RWPE2 (cell line): ENCODE results near the gene PRTG.
"Not testable (repeated sequence)": the region's sequence is repeated elsewhere in the genome, so short reads cannot be mapped to it uniquely, and the experiment has no call there.

Experiments
- ATAC-seq: fragments of 200-7000 bp; cut with Tn5 transposase; 3 replicates; pipeline ENCODE4 v1.9.1; 2021; ENCODE audit warnings: low read depth
- DNase-seq: peaks from one replicate; pipeline ENCODE4 v3.0.0-alpha.2; 2020; ENCODE audit warnings: low spot score
- H3K27ac ChIP-seq: fragments of 450-650 bp; 2 replicates; pipeline ENCODE4 v1.5.1; 2017; ENCODE audit warnings: mild to moderate bottlenecking; ENCODE audit not compliant: poor library complexity, severe bottlenecking
- H3K27me3 ChIP-seq: fragments of 250-450 bp; sonication (Bioruptor Pico); 2 replicates; pipeline ENCODE4 v1.5.1; 2021; ENCODE audit warnings: mild to moderate bottlenecking, moderate library complexity; ENCODE audit not compliant: insufficient read depth, poor library complexity, severe bottlenecking
- H3K36me3 ChIP-seq: fragments of 250-450 bp; sonication (Bioruptor Pico); 2 replicates; pipeline ENCODE4 v1.5.1; 2020; ENCODE audit warnings: low read depth, mild to moderate bottlenecking, moderate library complexity
- H3K4me1 ChIP-seq: fragments of 250-450 bp; sonication (Bioruptor Pico); 2 replicates; pipeline ENCODE4 v1.5.1; 2021; ENCODE audit warnings: mild to moderate bottlenecking, moderate library complexity; ENCODE audit not compliant: insufficient read depth, poor library complexity, severe bottlenecking
- H3K4me3 ChIP-seq: fragments of 250-450 bp; sonication (Bioruptor Pico); 2 replicates; pipeline ENCODE4 v1.5.1; 2021; ENCODE audit warnings: mild to moderate bottlenecking, moderate library complexity; ENCODE audit not compliant: severe bottlenecking
- H3K9me3 ChIP-seq: fragments of 250-450 bp; sonication (Bioruptor Pico); 2 replicates; pipeline ENCODE4 v1.5.1; 2021; ENCODE audit warnings: mild to moderate bottlenecking, moderate library complexity; ENCODE audit not compliant: severe bottlenecking
- TF ChIP-seq, protein P1 (sequence below): fragments of 450-650 bp; IDR thresholded peaks from one replicate; pipeline ENCODE4 v1.5.1; 2017; ENCODE audit warnings: mild to moderate bottlenecking, moderate library complexity; ENCODE audit not compliant: poor library complexity, severe bottlenecking

PRTG gene

DNA sequence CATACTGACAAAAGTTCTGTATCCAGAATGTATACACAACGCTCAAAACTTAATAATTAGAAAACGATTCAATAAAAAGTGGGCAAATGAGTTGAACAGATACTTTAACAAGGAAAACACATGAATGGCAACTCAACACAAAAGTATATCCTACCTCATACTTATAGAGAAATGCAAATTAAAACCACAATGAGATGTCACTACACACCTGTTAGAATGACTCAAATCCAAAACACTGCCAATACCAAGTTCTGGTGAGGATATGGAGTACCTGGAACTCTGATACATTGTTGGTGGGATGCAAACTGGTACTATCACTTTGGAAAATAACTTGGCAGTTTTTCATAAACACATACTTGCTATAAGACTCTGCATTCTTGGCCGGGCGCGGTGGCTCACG lies 42.1 kb downstream of the PRTG start:
- Histone ChIP-seq H3K4me3 (no peak overlapping the region), H3K36me3 (no peaks in the 10 kb centered on the region), H3K27me3 (no peaks in the 10 kb centered on the region), H3K27ac (no peak overlapping the region), H3K4me1 (no peaks in the 10 kb centered on the region), H3K9me3 (no peaks in the 10 kb centered on the region)
- ATAC-seq: no peak
- TF ChIP-seq, protein P1, sequence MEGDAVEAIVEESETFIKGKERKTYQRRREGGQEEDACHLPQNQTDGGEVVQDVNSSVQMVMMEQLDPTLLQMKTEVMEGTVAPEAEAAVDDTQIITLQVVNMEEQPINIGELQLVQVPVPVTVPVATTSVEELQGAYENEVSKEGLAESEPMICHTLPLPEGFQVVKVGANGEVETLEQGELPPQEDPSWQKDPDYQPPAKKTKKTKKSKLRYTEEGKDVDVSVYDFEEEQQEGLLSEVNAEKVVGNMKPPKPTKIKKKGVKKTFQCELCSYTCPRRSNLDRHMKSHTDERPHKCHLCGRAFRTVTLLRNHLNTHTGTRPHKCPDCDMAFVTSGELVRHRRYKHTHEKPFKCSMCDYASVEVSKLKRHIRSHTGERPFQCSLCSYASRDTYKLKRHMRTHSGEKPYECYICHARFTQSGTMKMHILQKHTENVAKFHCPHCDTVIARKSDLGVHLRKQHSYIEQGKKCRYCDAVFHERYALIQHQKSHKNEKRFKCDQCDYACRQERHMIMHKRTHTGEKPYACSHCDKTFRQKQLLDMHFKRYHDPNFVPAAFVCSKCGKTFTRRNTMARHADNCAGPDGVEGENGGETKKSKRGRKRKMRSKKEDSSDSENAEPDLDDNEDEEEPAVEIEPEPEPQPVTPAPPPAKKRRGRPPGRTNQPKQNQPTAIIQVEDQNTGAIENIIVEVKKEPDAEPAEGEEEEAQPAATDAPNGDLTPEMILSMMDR: no peak
- DNase-seq: no peak

DNA sequence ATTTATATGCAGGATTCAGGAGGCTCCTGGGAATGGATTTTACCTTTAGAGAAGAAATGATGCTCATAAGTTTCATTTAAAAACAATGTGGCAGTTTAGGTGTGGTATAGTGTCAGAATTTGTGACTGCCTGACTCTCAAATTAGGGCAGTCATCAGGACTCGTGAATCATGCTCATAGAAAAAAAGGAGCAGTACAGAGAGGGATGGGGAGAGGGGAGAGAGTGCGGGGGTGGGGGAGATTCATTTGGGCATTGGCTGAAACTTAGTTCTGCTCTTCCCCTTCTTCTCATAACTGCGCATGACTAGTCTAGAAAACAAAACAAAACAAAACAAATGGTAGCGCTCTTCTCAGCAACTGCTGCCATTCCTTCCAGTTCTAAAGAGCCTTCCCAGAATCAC lies 44.3 kb downstream of the PRTG start:
- ATAC-seq (no peak), DNase-seq (no peak)
- Histone ChIP-seq H3K36me3 (no peaks in the 10 kb centered on the region), H3K4me1 (no peaks in the 10 kb centered on the region), H3K27ac (no peak overlapping the region), H3K4me3 (no peak overlapping the region), H3K27me3 (no peaks in the 10 kb centered on the region), H3K9me3 (no peaks in the 10 kb centered on the region)
- TF ChIP-seq, protein P1: no peak

DNA sequence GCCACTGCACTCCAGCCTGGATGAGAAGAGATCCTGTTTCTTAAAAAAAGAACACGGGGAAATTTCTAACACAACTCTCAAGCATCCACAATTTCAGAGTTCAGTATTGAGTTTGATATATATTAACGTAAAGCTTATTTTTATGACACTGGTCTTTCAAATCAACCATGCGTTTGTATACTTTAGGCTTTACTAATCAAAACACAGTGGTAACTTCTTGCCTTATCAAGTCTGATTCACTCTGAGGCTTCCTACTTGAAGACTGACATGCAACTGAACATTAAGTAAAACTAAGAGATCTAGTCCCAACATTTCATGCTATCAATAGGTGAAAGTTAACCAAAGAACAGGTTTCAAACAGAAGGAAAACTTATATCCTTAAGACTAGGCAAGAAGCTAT lies 46.7 kb downstream of the PRTG start:
- Histone ChIP-seq H3K4me1 (no peaks in the 10 kb centered on the region), H3K36me3 (no peaks in the 10 kb centered on the region), H3K27ac (no peak overlapping the region), H3K4me3 (no peak overlapping the region), H3K9me3 (no peaks in the 10 kb centered on the region), H3K27me3 (no peaks in the 10 kb centered on the region)
- DNase-seq: no peak
- ATAC-seq: no peak
- TF ChIP-seq, protein P1: no peak

DNA sequence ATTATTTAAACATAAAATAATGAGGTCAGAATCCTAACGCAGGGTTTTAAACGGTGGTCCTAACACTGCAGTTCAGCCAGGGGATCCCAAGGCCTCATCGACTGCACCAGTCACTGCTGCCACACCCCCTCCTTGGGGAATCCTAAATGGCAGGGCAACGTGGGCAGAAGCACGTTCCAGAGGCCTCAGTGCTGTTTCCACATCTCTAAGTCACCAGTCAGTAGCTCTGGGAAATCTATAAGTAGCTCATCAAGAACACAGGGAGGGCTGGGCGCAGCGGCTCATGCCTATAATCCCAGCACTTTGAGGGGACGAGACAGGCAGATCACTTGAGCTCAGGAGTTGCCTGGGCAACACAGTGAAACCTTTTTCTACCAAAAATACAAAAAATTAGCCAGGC lies 47.5 kb downstream of the PRTG start:
- Histone ChIP-seq H3K27me3 (no peaks in the 10 kb centered on the region), H3K4me3 (no peak overlapping the region), H3K9me3 (no peaks in the 10 kb centered on the region), H3K36me3 (no peaks in the 10 kb centered on the region), H3K4me1 (no peaks in the 10 kb centered on the region), H3K27ac (no peak overlapping the region)
- DNase-seq (no peak), ATAC-seq (no peak)
- TF ChIP-seq, protein P1: no peak

DNA sequence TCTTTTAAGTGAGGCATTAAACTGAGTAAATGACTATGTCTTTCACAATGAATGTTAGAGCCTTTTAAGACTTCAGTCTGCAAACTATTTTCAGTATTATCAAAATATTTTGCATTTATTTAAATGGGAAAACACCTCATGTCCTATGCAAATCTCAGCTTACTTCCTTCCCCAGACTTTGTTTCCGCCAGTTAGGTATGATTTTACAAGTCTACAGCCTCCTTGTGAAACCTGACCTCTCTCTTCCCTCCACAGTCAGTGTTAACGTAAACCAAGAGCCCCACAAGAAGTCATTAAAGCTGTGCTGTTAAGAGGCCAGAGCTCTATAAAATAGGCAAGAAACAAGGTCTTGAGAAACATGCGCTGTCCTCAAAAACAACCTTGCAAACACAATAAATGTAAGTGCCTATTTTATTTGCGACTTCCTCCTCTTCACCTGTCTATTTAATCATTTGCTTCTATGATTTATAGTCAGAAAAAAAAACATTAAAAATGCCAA lies 48.3 kb downstream of the PRTG start:
- DNase-seq: no peak
- no peak for ATAC-seq

DNA sequence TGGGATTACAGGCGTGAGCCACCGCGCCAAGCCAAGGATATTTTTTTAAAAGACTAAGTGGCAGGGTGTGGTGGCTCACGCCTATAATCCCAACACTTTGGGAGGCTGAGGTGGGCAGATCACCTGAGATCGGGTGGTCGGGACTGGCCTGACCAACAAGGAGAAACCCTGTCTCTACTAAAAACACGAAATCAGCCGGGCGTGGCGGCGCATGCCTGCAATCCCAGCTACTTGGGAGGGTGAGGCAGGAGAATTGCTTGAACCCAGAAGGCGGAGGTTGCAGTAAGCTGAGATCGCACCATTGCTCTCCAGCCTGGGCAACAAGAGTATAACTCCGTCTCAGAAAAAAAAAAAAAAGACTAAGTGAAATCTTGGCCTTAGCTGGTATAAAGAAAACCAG lies 49.8 kb downstream of the PRTG start:
- not testable (repeated sequence) for H3K4me1 ChIP-seq, H3K4me3 ChIP-seq, H3K9me3 ChIP-seq, ATAC-seq, DNase-seq, H3K36me3 ChIP-seq, H3K27me3 ChIP-seq, H3K27ac ChIP-seq

More for the DNA sequence above, 48.3 kb downstream of the PRTG start:
- no peaks in the 10 kb centered on the region for H3K4me1 ChIP-seq
- H3K4me3 ChIP-seq: no peak overlapping the region
- H3K27me3 ChIP-seq: no peaks in the 10 kb centered on the region
- H3K27ac ChIP-seq: no peak overlapping the region
- TF ChIP-seq, protein P1: no peak
- H3K36me3 ChIP-seq: no peaks in the 10 kb centered on the region
- H3K9me3 ChIP-seq: no peaks in the 10 kb centered on the region
